Astrocyte (in vitro differentiated cells and primary cell): ENCODE measurements around the gene ANXA2R. TPM values are rescaled to one million over a fixed set of nuclear protein-coding genes. Genes with fewer than 3 reads are reported as not detected.
"Not testable (repeated sequence)": the region's sequence is repeated elsewhere in the genome, so short reads cannot be mapped to it uniquely, and the experiment has no call there.

ENCODE experiments used
- DNase-seq: peaks from one replicate; pipeline ENCODE4 v3.0.0-alpha.2; 2010; ENCODE audit warnings: low read depth
- FAIRE-seq: peaks from 2 replicates; lab custom pipeline; 2011; peaks lifted over from hg19 to GRCh38; lab: Jason Lieb, UNC
- H2AFZ ChIP-seq: 2 replicates; pipeline ENCODE4 v1.6.0; 2012; ENCODE audit warnings: low read depth, low read length, inconsistent platforms
- H3K27ac ChIP-seq: 2 replicates; pipeline ENCODE4 v1.5.1; 2011; ENCODE audit warnings: low read depth, low read length, inconsistent platforms
- H3K27me3 ChIP-seq: 2 replicates; pipeline ENCODE4 v1.6.0; 2011; ENCODE audit warnings: low read length, inconsistent platforms; ENCODE audit not compliant: insufficient read depth
- H3K36me3 ChIP-seq: 2 replicates; pipeline ENCODE4 v1.5.1; 2011; ENCODE audit warnings: low read length, inconsistent platforms; ENCODE audit not compliant: insufficient read depth
- H3K4me1 ChIP-seq: 2 replicates; pipeline ENCODE4 v1.5.1; 2011; ENCODE audit warnings: low read length, inconsistent platforms; ENCODE audit not compliant: insufficient read depth
- H3K4me2 ChIP-seq: 2 replicates; pipeline ENCODE4 v1.6.0; 2012; ENCODE audit warnings: low read length, inconsistent platforms
- H3K4me3 ChIP-seq: 2 replicates; pipeline ENCODE4 v1.5.1; 2011; ENCODE audit warnings: low read depth, mild to moderate bottlenecking, low read length, inconsistent platforms; ENCODE audit not compliant: insufficient read depth
- H3K79me2 ChIP-seq: 2 replicates; pipeline ENCODE4 v1.6.0; 2012; ENCODE audit warnings: mild to moderate bottlenecking, low read length, inconsistent platforms; ENCODE audit not compliant: insufficient read depth
- H3K9ac ChIP-seq: 2 replicates; pipeline ENCODE4 v1.6.0; 2012; ENCODE audit warnings: mild to moderate bottlenecking, low read length, inconsistent platforms
- H3K9me3 ChIP-seq: 2 replicates; pipeline ENCODE4 v1.5.1; 2012; ENCODE audit warnings: low read depth, mild to moderate bottlenecking, low read length, inconsistent platforms; ENCODE audit not compliant: insufficient read depth
- H4K20me1 ChIP-seq: 2 replicates; pipeline ENCODE4 v1.6.0; 2012; ENCODE audit warnings: low read length, inconsistent platforms; ENCODE audit not compliant: insufficient read depth
- H3K27ac Mint-ChIP-seq: one replicate; pipeline ENCODE4 v1.8.0; 2021; ENCODE audit warnings: mild to moderate bottlenecking, mixed read lengths; ENCODE audit not compliant: unreplicated experiment
- H3K27me3 Mint-ChIP-seq: one replicate; pipeline ENCODE4 v1.8.0; 2021; ENCODE audit warnings: low read depth, mixed read lengths; ENCODE audit not compliant: unreplicated experiment
- H3K36me3 Mint-ChIP-seq: one replicate; pipeline ENCODE4 v1.8.0; 2021; ENCODE audit warnings: low read depth, mixed read lengths; ENCODE audit not compliant: unreplicated experiment
- H3K4me1 Mint-ChIP-seq: one replicate; pipeline ENCODE4 v1.8.0; 2021; ENCODE audit warnings: low read depth, mixed read lengths; ENCODE audit not compliant: unreplicated experiment
- H3K4me3 Mint-ChIP-seq: one replicate; pipeline ENCODE4 v1.8.0; 2021; ENCODE audit warnings: mild to moderate bottlenecking, moderate library complexity, mixed read lengths; ENCODE audit not compliant: unreplicated experiment
- H3K9me3 Mint-ChIP-seq: one replicate; pipeline ENCODE4 v1.8.0; 2021; ENCODE audit warnings: mild to moderate bottlenecking, mixed read lengths; ENCODE audit not compliant: unreplicated experiment
- EZH2 ChIP-seq: IDR thresholded peaks from 2 replicates; pipeline ENCODE4 v1.6.1; 2012; ENCODE audit warnings: mild to moderate bottlenecking, low read length, inconsistent platforms; ENCODE audit not compliant: insufficient read depth
- total RNA-seq: library from RNA; stranded (reverse); gene quantifications from 2 replicates; pipeline ENCODE4 v1.2.1, GENCODE V29; 2021
- TF ChIP-seq, protein P1 (sequence below): IDR thresholded peaks from 2 replicates; pipeline ENCODE4 v1.5.1; 2011; ENCODE audit warnings: low read depth, mild to moderate bottlenecking, inconsistent platforms, low read length, moderate library complexity; ENCODE audit not compliant: insufficient read depth

ANXA2R gene
- total RNA-seq, 1 donor from 2014 or later = 0.50 TPM

DNA sequence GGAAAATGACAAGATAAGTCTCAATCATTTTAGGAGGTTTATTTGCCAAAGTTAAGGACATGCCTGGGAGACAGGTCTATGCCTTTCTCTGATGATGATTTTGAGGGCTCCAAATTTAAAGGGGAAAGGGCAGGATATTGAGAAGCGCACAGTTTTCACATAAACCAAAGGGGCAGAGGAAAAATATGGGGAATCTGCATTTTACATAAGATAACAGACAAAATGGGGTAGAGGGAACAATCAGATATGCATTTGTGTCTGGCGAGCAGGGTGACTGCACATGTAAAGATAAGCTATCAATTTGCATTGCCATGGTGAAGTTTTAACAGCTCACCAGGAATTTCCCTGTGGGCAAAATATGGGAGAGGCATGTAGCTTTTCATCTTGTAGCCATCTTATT lies 41.2 kb upstream of the ANXA2R start:
- H3K27me3 ChIP-seq, H3K9me3 ChIP-seq, H3K79me2 ChIP-seq, H3K27ac ChIP-seq, H3K4me3 Mint-ChIP-seq, H3K27me3 Mint-ChIP-seq, H4K20me1 ChIP-seq, FAIRE-seq, H2AFZ ChIP-seq, DNase-seq, H3K36me3 ChIP-seq, H3K4me1 ChIP-seq, H3K36me3 Mint-ChIP-seq, H3K4me3 ChIP-seq, H3K27ac Mint-ChIP-seq, H3K9me3 Mint-ChIP-seq, H3K9ac ChIP-seq, H3K4me1 Mint-ChIP-seq, H3K4me2 ChIP-seq: not testable (repeated sequence)

DNA sequence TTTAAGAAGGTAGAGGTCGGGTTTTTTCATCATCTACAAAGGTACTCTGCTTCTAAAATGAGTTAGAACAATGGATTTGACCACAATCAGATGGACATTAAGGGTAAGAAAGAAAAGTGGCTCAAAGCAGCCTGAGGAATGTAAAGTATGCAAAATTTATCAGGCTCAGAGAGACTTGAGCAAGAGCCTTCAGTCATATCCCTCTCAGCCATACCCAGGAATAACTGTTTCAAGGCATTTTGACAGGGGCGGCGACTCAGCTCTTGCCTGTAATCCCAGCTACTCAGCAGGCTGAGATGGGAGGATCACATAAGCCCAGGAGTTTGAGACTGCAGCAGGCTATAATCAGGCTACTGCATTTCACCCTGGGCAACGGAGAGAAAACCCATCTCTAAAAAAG lies 38.8 kb upstream of the ANXA2R start:
- no peaks in the 10 kb centered on the region for H3K27me3 ChIP-seq
- peak; percentile 73 for FAIRE-seq
- H3K9me3 Mint-ChIP-seq = no peaks in the 10 kb centered on the region
- H4K20me1 ChIP-seq = peaks cover 4% of the 10 kb centered on the region
- H3K9ac ChIP-seq = no peak overlapping the region
- H3K27ac Mint-ChIP-seq = peak overlapping the region; percentile 66
- peaks cover 12% of the 10 kb centered on the region for H3K4me1 Mint-ChIP-seq
- H3K36me3 Mint-ChIP-seq = peaks cover 8% of the 10 kb centered on the region
- no peaks in the 10 kb centered on the region for H3K4me1 ChIP-seq
- H3K4me3 ChIP-seq = no peak overlapping the region
- H3K36me3 ChIP-seq = peaks cover 8% of the 10 kb centered on the region
- no peaks in the 10 kb centered on the region for H3K27me3 Mint-ChIP-seq
- H3K27ac ChIP-seq = no peak overlapping the region
- no peak overlapping the region for H2AFZ ChIP-seq
- H3K79me2 ChIP-seq = peaks cover 14% of the 10 kb centered on the region
- no peak overlapping the region for H3K4me2 ChIP-seq
- no peak for TF ChIP-seq EZH2
- TF ChIP-seq, protein P1, sequence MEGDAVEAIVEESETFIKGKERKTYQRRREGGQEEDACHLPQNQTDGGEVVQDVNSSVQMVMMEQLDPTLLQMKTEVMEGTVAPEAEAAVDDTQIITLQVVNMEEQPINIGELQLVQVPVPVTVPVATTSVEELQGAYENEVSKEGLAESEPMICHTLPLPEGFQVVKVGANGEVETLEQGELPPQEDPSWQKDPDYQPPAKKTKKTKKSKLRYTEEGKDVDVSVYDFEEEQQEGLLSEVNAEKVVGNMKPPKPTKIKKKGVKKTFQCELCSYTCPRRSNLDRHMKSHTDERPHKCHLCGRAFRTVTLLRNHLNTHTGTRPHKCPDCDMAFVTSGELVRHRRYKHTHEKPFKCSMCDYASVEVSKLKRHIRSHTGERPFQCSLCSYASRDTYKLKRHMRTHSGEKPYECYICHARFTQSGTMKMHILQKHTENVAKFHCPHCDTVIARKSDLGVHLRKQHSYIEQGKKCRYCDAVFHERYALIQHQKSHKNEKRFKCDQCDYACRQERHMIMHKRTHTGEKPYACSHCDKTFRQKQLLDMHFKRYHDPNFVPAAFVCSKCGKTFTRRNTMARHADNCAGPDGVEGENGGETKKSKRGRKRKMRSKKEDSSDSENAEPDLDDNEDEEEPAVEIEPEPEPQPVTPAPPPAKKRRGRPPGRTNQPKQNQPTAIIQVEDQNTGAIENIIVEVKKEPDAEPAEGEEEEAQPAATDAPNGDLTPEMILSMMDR = no peak
- DNase-seq = peak; percentile 82
- no peaks in the 10 kb centered on the region for H3K9me3 ChIP-seq
- H3K4me3 Mint-ChIP-seq = no peak overlapping the region

DNA sequence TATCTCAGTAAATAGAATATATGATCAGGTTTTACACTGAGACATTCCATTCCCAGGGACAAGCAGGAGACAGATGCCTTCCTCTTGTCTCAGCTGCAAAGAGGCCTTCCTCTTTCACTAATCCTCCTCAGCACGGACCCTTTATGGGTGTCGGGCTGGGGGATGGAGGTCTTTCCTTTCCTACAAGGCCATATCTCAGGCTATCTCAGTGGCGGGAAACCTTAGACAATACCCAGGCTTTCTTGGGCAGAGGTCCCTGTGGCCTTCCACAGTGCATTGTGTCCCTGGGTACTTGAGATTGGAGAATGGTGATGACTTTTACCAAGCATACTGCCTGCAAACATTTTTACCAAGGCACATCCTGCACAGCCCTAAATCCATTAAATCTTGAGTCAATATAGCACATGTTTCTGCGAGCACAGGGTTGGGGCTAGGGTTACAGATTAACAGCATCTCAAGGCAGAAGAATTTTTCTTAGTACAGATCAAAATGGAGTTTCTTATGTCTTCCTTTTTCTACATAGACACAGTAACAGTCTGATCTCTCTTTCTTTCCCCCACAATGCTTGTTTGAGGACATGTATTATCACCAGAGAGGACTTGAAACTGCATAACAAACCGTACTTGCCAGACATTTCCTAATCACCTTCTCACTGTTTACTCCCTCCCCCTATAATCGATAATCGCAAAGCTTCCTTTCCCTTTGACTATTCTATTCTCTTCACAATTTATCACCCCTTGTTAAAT lies 37.5 kb upstream of the ANXA2R start:
- H3K4me3 Mint-ChIP-seq, H3K9me3 ChIP-seq, H3K27ac ChIP-seq, DNase-seq, H3K27me3 ChIP-seq, H3K27me3 Mint-ChIP-seq, H3K9ac ChIP-seq, FAIRE-seq, H4K20me1 ChIP-seq, H3K4me1 ChIP-seq, H3K4me3 ChIP-seq, H3K36me3 ChIP-seq, H2AFZ ChIP-seq, H3K4me2 ChIP-seq, H3K9me3 Mint-ChIP-seq: not testable (repeated sequence)
- peak overlapping the region; percentile 13 for H3K27ac Mint-ChIP-seq
- peaks cover 12% of the 10 kb centered on the region for H3K4me1 Mint-ChIP-seq
- peaks cover 15% of the 10 kb centered on the region for H3K79me2 ChIP-seq
- H3K36me3 Mint-ChIP-seq = peaks cover 11% of the 10 kb centered on the region
